Retinal pigment epithelial cell (primary cell): ENCODE results near the gene RBM8A.

Experiments
- DNase-seq: peaks from one replicate; pipeline ENCODE4 v3.0.0-alpha.2; 2010; ENCODE audit warnings: low read depth
- H3K4me3 ChIP-seq: 2 replicates; pipeline ENCODE4 v1.5.1; 2011; ENCODE audit warnings: mild to moderate bottlenecking, low read length, control low read depth, moderate library complexity
- TF ChIP-seq, protein P1 (sequence below): conservative IDR thresholded peaks from 2 replicates; pipeline ENCODE4 v1.5.1; 2011; ENCODE audit warnings: low read depth, low read length, control low read depth, inconsistent platforms

RBM8A gene

DNA sequence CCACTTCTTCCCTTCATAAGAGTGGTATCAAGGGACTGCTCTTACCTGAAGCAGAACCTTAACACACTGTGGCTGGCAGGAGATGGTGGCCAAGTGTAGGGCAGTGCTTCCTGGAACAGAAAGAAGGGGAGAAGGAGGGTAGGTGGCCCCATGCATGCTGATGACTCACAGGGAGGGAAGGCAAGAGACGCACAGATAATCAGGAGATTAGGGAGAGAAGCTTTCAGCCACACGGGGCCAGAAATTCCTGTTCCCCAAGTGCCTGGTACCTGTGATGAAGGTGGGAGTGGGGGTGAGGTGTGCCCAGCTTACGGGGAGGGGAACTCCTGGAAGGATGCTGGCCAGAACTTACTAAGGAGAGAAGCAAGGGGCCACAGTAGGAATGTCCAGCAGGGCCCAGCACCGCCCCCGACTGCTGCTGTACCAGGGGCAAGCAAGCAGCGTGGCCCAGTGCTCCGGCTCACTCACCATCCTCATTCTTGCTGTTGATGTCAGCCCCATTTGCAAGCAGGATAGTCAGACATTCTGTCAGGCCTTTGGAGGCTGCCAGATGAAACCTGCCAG, 49.3 kb downstream of the RBM8A start:
- TF ChIP-seq, protein P1, sequence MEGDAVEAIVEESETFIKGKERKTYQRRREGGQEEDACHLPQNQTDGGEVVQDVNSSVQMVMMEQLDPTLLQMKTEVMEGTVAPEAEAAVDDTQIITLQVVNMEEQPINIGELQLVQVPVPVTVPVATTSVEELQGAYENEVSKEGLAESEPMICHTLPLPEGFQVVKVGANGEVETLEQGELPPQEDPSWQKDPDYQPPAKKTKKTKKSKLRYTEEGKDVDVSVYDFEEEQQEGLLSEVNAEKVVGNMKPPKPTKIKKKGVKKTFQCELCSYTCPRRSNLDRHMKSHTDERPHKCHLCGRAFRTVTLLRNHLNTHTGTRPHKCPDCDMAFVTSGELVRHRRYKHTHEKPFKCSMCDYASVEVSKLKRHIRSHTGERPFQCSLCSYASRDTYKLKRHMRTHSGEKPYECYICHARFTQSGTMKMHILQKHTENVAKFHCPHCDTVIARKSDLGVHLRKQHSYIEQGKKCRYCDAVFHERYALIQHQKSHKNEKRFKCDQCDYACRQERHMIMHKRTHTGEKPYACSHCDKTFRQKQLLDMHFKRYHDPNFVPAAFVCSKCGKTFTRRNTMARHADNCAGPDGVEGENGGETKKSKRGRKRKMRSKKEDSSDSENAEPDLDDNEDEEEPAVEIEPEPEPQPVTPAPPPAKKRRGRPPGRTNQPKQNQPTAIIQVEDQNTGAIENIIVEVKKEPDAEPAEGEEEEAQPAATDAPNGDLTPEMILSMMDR, result no peak
- DNase-seq, result peak; percentile 76
- H3K4me3 ChIP-seq, result no peak overlapping the region

GRCh38 chr1:145874646-145875045, 52.6 kb downstream of the RBM8A start:
- no peak overlapping the region for H3K4me3 ChIP-seq

DNA sequence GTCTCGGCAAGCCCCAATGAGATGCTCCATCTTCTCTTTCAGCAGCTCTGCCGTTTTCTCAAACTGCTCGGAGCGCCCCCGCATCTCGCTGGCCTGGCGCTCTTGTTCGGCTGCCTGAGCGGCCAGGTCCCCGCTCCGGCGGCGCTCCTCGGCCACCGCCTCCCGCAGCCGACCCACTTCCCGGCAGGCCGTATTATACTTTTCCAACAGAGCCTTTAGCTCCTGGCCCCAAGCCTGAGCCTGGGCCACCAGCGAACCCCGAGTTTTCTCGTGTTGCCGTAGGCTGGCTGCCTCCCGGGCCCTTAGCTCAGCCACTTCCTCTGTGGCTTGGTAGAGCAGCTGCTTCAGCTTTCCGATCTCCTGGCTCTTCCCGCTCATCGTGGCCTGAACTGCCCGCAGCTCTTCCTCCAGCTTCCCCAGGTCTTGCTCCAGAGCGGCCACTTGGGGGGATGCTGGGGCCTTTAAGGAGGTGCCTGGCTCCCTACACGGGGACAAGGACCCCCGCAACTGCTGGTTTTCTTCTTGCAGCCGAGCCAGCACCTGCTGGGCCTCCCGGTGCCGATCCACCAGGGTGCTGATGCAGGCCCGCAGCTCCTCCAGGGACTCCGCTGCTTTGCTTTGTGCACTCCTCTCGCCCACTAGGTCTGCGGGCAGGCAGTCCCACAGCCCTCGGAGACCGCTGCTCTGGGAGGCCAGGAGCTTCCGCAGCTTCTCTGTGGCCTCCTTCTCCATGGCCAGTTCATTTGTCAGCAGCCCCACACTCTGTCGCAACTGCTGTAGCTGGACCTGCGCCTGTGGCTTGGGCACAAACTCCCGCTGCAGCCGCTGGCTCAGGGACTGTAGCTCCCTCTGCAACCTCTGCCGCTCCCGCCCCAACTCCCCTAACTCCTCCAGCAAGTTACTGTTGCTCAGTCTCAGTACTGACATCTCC, 55.0 kb downstream of the RBM8A start:
- TF ChIP-seq, protein P1, result no peak
- no peak for DNase-seq
- peak overlapping the region; percentile 37 for H3K4me3 ChIP-seq

More at GRCh38 chr1:145874646-145875045, 52.6 kb downstream of the RBM8A start:
- TF ChIP-seq, protein P1, result no peak
- no peak for DNase-seq
